Umbilical cord (tissue), 2 donors: ENCODE measurements around the gene RTKN. TPM values are rescaled to one million over a fixed set of nuclear protein-coding genes. Genes with fewer than 3 reads are reported as not detected.

Experiments used
- DNase-seq: peaks from one replicate; pipeline ENCODE4 v3.0.0-alpha.2; 2015; ENCODE audit warnings: low spot score
- total RNA-seq: library from RNA; depleted of rRNA; stranded (reverse); fragments of >200 nt; gene quantifications from one replicate; pipeline ENCODE4 v1.2.3, GENCODE V29; 2014; ENCODE audit warnings: low replicate concordance; ENCODE audit not compliant: insufficient read depth

The RTKN gene
- total RNA-seq, 1 donor from 2014 or later = 17.3 TPM

GRCh38 chr2:74379851-74380789 is 61.6 kb downstream of the RTKN start, which contains the start of gene DCTN1:
DCTN1 (minus strand) TSS chr2:74380311; CDS start chr2:74380037, 274 bp downstream.
- DNase-seq = peak; percentile 73

DNA sequence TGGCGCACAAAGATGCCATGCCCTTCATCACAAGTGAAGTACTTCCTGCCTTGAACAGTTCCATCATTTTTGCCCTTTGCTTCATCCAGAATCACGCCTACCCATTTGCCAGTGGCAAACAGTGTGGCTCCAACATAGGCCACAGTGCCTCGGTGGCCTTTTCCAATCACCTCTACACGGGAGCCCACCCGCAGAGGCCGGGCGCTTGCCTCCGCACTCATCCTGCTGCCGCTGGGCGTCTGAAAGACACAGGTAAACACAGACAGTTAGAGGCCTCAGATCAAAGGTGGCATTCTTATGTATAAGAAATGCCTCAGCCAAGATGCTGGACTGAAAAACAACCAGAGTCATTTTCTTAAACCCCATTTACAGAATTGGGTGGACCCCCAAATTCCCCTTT is 63.7 kb downstream of the RTKN start:
- no peak for DNase-seq

DNA sequence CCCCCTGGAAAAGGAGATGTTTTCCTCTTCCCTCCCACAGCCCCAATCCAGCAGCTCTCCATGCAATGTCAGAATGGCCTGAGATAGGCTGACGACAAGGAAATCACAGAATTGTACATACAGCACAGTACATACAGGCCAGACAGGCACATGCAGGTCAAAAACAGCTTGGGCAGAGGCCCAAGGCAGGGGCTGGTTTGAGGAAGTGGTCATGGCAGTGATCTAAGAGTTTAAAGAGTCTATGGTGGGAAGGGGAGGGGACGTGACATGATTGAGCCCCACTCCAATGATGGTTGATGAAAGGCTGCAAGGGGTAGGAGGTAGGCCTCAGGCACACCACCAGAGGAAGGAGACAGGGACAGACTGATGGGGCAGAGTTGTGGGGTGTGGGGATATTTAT is 65.9 kb downstream of the RTKN start:
- DNase-seq = no peak

Other genes with a start within 250 kb of the RTKN start
- gene MTHFD2, start 243.3 kb downstream of the RTKN start, total RNA-seq = 45.3 TPM
- 3.6 TPM for gene SLC4A5, start 98.5 kb downstream of the RTKN start, total RNA-seq
- 49.8 TPM for gene DCTN1, start 61.6 kb downstream of the RTKN start, total RNA-seq
- 1.4 TPM for gene C2orf81, start 20.3 kb downstream of the RTKN start, total RNA-seq
- 14.2 TPM for gene WDR54, start 20.2 kb downstream of the RTKN start, total RNA-seq
- 21.7 TPM for gene INO80B, start 13.2 kb upstream of the RTKN start, total RNA-seq
- gene WBP1, start 16.5 kb upstream of the RTKN start, total RNA-seq = 29.4 TPM
- gene MOGS, start 23.4 kb upstream of the RTKN start, total RNA-seq = 40.4 TPM
- 47.4 TPM for gene MRPL53, start 30.7 kb upstream of the RTKN start, total RNA-seq
- gene CCDC142, start 41.1 kb upstream of the RTKN start, total RNA-seq = 35.2 TPM
- 21.7 TPM for gene TTC31, start 41.1 kb upstream of the RTKN start, total RNA-seq
- gene LBX2, start 57.7 kb upstream of the RTKN start, total RNA-seq = not detected
- gene PCGF1, start 65.8 kb upstream of the RTKN start, total RNA-seq = 13.5 TPM
- not detected for gene TLX2, start 72.5 kb upstream of the RTKN start, total RNA-seq
- gene DQX1, start 84.3 kb upstream of the RTKN start, total RNA-seq = 0.24 TPM
- gene AUP1, start 87.8 kb upstream of the RTKN start, total RNA-seq = 41.9 TPM
- 49.4 TPM for gene HTRA2, start 88.0 kb upstream of the RTKN start, total RNA-seq
- 68.1 TPM for gene LOXL3, start 112.0 kb upstream of the RTKN start, total RNA-seq
- gene DOK1, start 112.8 kb upstream of the RTKN start, total RNA-seq = 12.0 TPM
- gene M1AP, start 206.4 kb upstream of the RTKN start, total RNA-seq = 1.9 TPM
- 26.5 TPM for gene SEMA4F, start 212.3 kb upstream of the RTKN start, total RNA-seq